Measurements from ENCODE around the gene TMEM161A. TPM values are rescaled to one million over a fixed set of nuclear protein-coding genes. Genes with fewer than 3 reads are reported as not detected.

The TMEM161A gene
- polyA plus RNA-seq, 2 donors = 17.6 to 19.1 TPM

GRCh38 chr19:19126102-19126501 lies 12.2 kb downstream of the TMEM161A start:
- peaks cover 0 to 4% of the 10 kb centered on the region in 2 donors for H3K36me3 ChIP-seq (ENCODE audit: control insufficient read depth in 2 of 2, insufficient read depth in 2 of 2, low read length in 1 of 2)
- 95% methylated on average over 6 of the region's 6 CpGs for WGBS, 2 donors
- H3K4me1 ChIP-seq (ENCODE audit: control insufficient read depth in 2 of 2, insufficient read depth in 2 of 2, low read length in 1 of 2) = no peaks in the 10 kb centered on the region
- no peaks in the 10 kb centered on the region for H3K9me3 ChIP-seq (ENCODE audit: control insufficient read depth in 2 of 2, insufficient read depth in 1 of 2, low read depth in 1 of 2, low read length in 1 of 2)
- no peak overlapping the region for H3K4me3 ChIP-seq (ENCODE audit: low read depth in 1 of 2, low read length in 2 of 2)
- no peaks in the 10 kb centered on the region for H3K27me3 ChIP-seq (ENCODE audit: control insufficient read depth in 1 of 2, insufficient read depth in 2 of 2, low read length in 2 of 2)
- no peak overlapping the region for H3K27ac ChIP-seq (ENCODE audit: low read depth in 2 of 2, low read length in 1 of 2)

DNA sequence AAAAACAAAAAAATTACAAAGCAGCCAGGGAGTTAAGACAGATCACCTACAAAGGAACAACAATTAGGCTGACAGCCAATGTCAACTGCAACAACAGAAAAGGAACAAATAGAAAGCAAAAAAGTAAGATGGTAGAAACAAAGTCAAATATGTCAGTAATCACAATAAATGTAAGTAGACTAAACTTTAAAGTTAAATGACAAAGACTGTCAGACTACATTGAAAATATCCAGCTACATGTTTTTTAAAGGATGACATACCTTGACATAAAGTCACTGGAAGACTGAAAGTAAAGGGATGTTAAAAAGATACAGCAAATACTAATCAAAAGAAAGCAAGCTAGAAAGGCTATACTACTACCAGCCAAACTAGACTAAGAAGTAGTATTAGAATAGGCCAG lies 14.9 kb downstream of the TMEM161A start:
- peaks cover 0 to 12% of the 10 kb centered on the region in 2 donors for H3K36me3 ChIP-seq (ENCODE audit: control insufficient read depth in 2 of 2, insufficient read depth in 2 of 2, low read length in 1 of 2)
- no peak overlapping the region for H3K4me3 ChIP-seq (ENCODE audit: low read depth in 1 of 2, low read length in 2 of 2)
- no peak overlapping the region for H3K27ac ChIP-seq (ENCODE audit: low read depth in 2 of 2, low read length in 1 of 2)
- H3K27me3 ChIP-seq (ENCODE audit: control insufficient read depth in 1 of 2, insufficient read depth in 2 of 2, low read length in 2 of 2) = no peaks in the 10 kb centered on the region
- peaks cover 0 to 3% of the 10 kb centered on the region in 2 donors for H3K4me1 ChIP-seq (ENCODE audit: control insufficient read depth in 2 of 2, insufficient read depth in 2 of 2, low read length in 1 of 2)
- no peaks in the 10 kb centered on the region for H3K9me3 ChIP-seq (ENCODE audit: control insufficient read depth in 2 of 2, insufficient read depth in 1 of 2, low read depth in 1 of 2, low read length in 1 of 2)

GRCh38 chr19:19122902-19123301 lies 15.4 kb downstream of the TMEM161A start:
- H3K27me3 ChIP-seq (ENCODE audit: control insufficient read depth in 1 of 2, insufficient read depth in 2 of 2, low read length in 2 of 2) = no peaks in the 10 kb centered on the region
- peaks cover 0 to 12% of the 10 kb centered on the region in 2 donors for H3K36me3 ChIP-seq (ENCODE audit: control insufficient read depth in 2 of 2, insufficient read depth in 2 of 2, low read length in 1 of 2)
- peaks cover 0 to 3% of the 10 kb centered on the region in 2 donors for H3K4me1 ChIP-seq (ENCODE audit: control insufficient read depth in 2 of 2, insufficient read depth in 2 of 2, low read length in 1 of 2)
- H3K27ac ChIP-seq (ENCODE audit: low read depth in 2 of 2, low read length in 1 of 2) = no peak overlapping the region
- no peaks in the 10 kb centered on the region for H3K9me3 ChIP-seq (ENCODE audit: control insufficient read depth in 2 of 2, insufficient read depth in 1 of 2, low read depth in 1 of 2, low read length in 1 of 2)
- no peak overlapping the region for H3K4me3 ChIP-seq (ENCODE audit: low read depth in 1 of 2, low read length in 2 of 2)
- 89 to 100% methylated on average over 1 of the region's 1 CpG for WGBS, 2 donors

DNA sequence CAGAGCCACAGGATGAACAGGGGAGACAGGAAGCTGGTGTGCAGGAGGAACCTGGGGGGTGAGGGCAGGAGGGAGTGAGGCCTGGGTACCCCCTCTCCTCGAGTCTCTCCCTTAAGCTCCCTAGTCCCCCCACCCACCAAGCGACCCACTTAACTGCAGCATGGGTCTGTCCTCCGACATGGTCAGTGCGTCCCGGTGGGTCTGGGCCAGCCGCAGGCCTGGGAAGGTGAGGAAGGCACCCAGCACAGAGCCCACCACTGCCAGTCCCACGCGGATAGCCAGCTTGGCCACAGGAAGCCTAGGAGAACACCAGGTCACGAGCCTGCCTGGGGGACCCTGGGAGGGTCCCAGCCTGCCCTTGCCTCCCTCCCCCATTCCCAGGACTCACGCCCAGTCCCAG lies 16.9 kb downstream of the TMEM161A start:
- 88 to 94% methylated on average over 7 to 10 of the region's 10 CpGs for WGBS, 2 donors
- Histone ChIP-seq H3K9me3 (ENCODE audit: control insufficient read depth in 2 of 2, insufficient read depth in 1 of 2, low read depth in 1 of 2, low read length in 1 of 2) (no peaks in the 10 kb centered on the region), H3K4me1 (ENCODE audit: control insufficient read depth in 2 of 2, insufficient read depth in 2 of 2, low read length in 1 of 2) (peaks cover 0 to 3% of the 10 kb centered on the region in 2 donors), H3K4me3 (ENCODE audit: low read depth in 1 of 2, low read length in 2 of 2) (no peak overlapping the region), H3K27me3 (ENCODE audit: control insufficient read depth in 1 of 2, insufficient read depth in 2 of 2, low read length in 2 of 2) (no peaks in the 10 kb centered on the region), H3K27ac (ENCODE audit: low read depth in 2 of 2, low read length in 1 of 2) (no peak overlapping the region), H3K36me3 (ENCODE audit: control insufficient read depth in 2 of 2, insufficient read depth in 2 of 2, low read length in 1 of 2) (peaks cover 0 to 12% of the 10 kb centered on the region in 2 donors)

GRCh38 chr19:19120308-19121231 lies 17.7 kb downstream of the TMEM161A start:
- Histone ChIP-seq H3K36me3 (ENCODE audit: control insufficient read depth in 2 of 2, insufficient read depth in 2 of 2, low read length in 1 of 2) (peaks cover 0 to 12% of the 10 kb centered on the region in 2 donors), H3K4me3 (ENCODE audit: low read depth in 1 of 2, low read length in 2 of 2) (no peak overlapping the region), H3K27ac (ENCODE audit: low read depth in 2 of 2, low read length in 1 of 2) (no peak overlapping the region), H3K9me3 (ENCODE audit: control insufficient read depth in 2 of 2, insufficient read depth in 1 of 2, low read depth in 1 of 2, low read length in 1 of 2) (no peaks in the 10 kb centered on the region), H3K4me1 (ENCODE audit: control insufficient read depth in 2 of 2, insufficient read depth in 2 of 2, low read length in 1 of 2) (peaks cover 0 to 3% of the 10 kb centered on the region in 2 donors), H3K27me3 (ENCODE audit: control insufficient read depth in 1 of 2, insufficient read depth in 2 of 2, low read length in 2 of 2) (no peaks in the 10 kb centered on the region)
- 72 to 78% methylated on average over 38 to 39 of the region's 39 CpGs for WGBS, 2 donors

GRCh38 chr19:19119325-19120237 lies 18.7 kb downstream of the TMEM161A start:
- H3K27ac ChIP-seq (ENCODE audit: low read depth in 2 of 2, low read length in 1 of 2) = no peak overlapping the region
- 93 to 94% methylated on average over 39 of the region's 39 CpGs for WGBS, 2 donors
- peaks cover 0 to 12% of the 10 kb centered on the region in 2 donors for H3K36me3 ChIP-seq (ENCODE audit: control insufficient read depth in 2 of 2, insufficient read depth in 2 of 2, low read length in 1 of 2)
- no peaks in the 10 kb centered on the region for H3K9me3 ChIP-seq (ENCODE audit: control insufficient read depth in 2 of 2, insufficient read depth in 1 of 2, low read depth in 1 of 2, low read length in 1 of 2)
- no peak overlapping the region for H3K4me3 ChIP-seq (ENCODE audit: low read depth in 1 of 2, low read length in 2 of 2)
- peaks cover 0 to 3% of the 10 kb centered on the region in 2 donors for H3K4me1 ChIP-seq (ENCODE audit: control insufficient read depth in 2 of 2, insufficient read depth in 2 of 2, low read length in 1 of 2)
- H3K27me3 ChIP-seq (ENCODE audit: control insufficient read depth in 1 of 2, insufficient read depth in 2 of 2, low read length in 2 of 2) = no peaks in the 10 kb centered on the region

DNA sequence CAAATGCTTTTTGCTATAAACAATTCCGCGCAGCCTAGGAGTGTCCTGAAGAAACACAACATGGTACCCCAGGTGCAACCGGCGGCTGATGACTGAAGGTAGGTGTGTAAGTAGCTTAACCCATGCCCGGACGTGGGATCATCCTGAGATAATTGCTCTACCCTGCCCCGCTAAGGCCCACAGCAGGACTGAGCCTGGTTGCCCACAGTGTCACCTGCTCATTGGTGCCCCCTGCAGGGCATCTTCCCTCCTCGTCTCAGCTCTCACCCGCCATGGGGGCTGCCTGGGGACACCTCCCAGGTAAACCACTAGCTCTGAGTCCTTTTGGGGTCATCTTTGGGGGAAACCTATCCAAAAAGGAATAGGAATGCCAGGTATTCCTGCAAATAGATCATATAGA lies 22.3 kb downstream of the TMEM161A start:
- WGBS, 2 donors = 78 to 85% methylated on average over 9 of the region's 9 CpGs
- Histone ChIP-seq H3K4me1 (ENCODE audit: control insufficient read depth in 2 of 2, insufficient read depth in 2 of 2, low read length in 1 of 2) (peaks cover 0 to 3% of the 10 kb centered on the region in 2 donors), H3K36me3 (ENCODE audit: control insufficient read depth in 2 of 2, insufficient read depth in 2 of 2, low read length in 1 of 2) (peaks cover 0 to 7% of the 10 kb centered on the region in 2 donors), H3K27ac (ENCODE audit: low read depth in 2 of 2, low read length in 1 of 2) (no peak overlapping the region), H3K27me3 (ENCODE audit: control insufficient read depth in 1 of 2, insufficient read depth in 2 of 2, low read length in 2 of 2) (no peaks in the 10 kb centered on the region), H3K9me3 (ENCODE audit: control insufficient read depth in 2 of 2, insufficient read depth in 1 of 2, low read depth in 1 of 2, low read length in 1 of 2) (no peaks in the 10 kb centered on the region), H3K4me3 (ENCODE audit: low read depth in 1 of 2, low read length in 2 of 2) (no peak overlapping the region)

DNA sequence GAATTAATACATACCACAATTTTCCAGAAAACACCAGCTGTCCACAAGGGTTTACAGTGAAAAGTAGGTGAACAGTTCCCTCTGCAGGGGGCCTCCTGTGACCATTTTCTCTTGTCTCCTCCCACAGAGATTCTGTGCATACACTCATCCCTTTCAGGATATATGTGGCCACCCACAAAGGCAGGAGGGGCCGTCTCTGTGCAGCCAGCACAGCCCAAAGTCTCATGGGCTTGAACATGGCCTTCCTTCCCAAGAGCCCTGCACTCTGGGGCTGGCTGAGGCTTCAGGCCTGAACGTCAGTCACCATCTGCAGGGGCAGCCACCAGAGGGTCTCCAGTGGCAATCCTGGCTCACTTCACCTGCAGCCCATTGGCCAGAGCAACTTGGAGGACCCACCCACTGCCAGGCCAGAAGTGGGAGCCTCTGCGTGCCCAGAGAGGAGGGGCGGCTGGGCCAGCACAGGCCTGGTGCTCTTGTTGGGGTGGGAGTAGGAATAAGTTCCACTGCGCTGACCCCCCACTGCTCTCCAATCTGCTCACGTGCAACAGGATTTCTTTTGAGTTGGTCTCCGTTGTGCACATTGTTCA lies 25.1 kb downstream of the TMEM161A start:
- 48 to 49% methylated on average over 7 of the region's 7 CpGs for WGBS, 2 donors

GRCh38 chr19:19111967-19112580 lies 26.2 kb downstream of the TMEM161A start:
- no peaks in the 10 kb centered on the region for H3K27me3 ChIP-seq (ENCODE audit: control insufficient read depth in 1 of 2, insufficient read depth in 2 of 2, low read length in 2 of 2)
- H3K27ac ChIP-seq (ENCODE audit: low read depth in 2 of 2, low read length in 1 of 2) = no peak overlapping the region
- WGBS, 2 donors = 81 to 83% methylated on average over 9 of the region's 9 CpGs

More for the DNA sequence above, 25.1 kb downstream of the TMEM161A start:
- H3K9me3 ChIP-seq (ENCODE audit: control insufficient read depth in 2 of 2, insufficient read depth in 1 of 2, low read depth in 1 of 2, low read length in 1 of 2) = no peaks in the 10 kb centered on the region
- no peaks in the 10 kb centered on the region for H3K36me3 ChIP-seq (ENCODE audit: control insufficient read depth in 2 of 2, insufficient read depth in 2 of 2, low read length in 1 of 2)
- no peak overlapping the region for H3K4me3 ChIP-seq (ENCODE audit: low read depth in 1 of 2, low read length in 2 of 2)
- peaks cover 4 to 5% of the 10 kb centered on the region in 2 donors for H3K4me1 ChIP-seq (ENCODE audit: control insufficient read depth in 2 of 2, insufficient read depth in 2 of 2, low read length in 1 of 2)
- no peak overlapping the region for H3K27ac ChIP-seq (ENCODE audit: low read depth in 2 of 2, low read length in 1 of 2)
- no peaks in the 10 kb centered on the region for H3K27me3 ChIP-seq (ENCODE audit: control insufficient read depth in 1 of 2, insufficient read depth in 2 of 2, low read length in 2 of 2)

More at GRCh38 chr19:19111967-19112580, 26.2 kb downstream of the TMEM161A start:
- Histone ChIP-seq H3K9me3 (ENCODE audit: control insufficient read depth in 2 of 2, insufficient read depth in 1 of 2, low read depth in 1 of 2, low read length in 1 of 2) (no peaks in the 10 kb centered on the region), H3K4me1 (ENCODE audit: control insufficient read depth in 2 of 2, insufficient read depth in 2 of 2, low read length in 1 of 2) (peaks cover 4 to 5% of the 10 kb centered on the region in 2 donors), H3K36me3 (ENCODE audit: control insufficient read depth in 2 of 2, insufficient read depth in 2 of 2, low read length in 1 of 2) (peaks cover 0 to 2% of the 10 kb centered on the region in 2 donors), H3K4me3 (ENCODE audit: low read depth in 1 of 2, low read length in 2 of 2) (no peak overlapping the region)

All from esophagus (tissue), 2 donors.